ENCODE results near the gene FNTB. TPM values are rescaled to one million over a fixed set of nuclear protein-coding genes. Genes with fewer than 3 reads are reported as not detected.
A peak's percentile ranks its signal among the peaks of the same experiment; 100 is the strongest.

Gene FNTB
- total and polyA plus RNA-seq, 9 of the 15 experiments (the other 6 are each of a cell fraction or from before 2014, with no cell fraction given) = 6.9 to 23.2 (median 12.2) TPM

DNA sequence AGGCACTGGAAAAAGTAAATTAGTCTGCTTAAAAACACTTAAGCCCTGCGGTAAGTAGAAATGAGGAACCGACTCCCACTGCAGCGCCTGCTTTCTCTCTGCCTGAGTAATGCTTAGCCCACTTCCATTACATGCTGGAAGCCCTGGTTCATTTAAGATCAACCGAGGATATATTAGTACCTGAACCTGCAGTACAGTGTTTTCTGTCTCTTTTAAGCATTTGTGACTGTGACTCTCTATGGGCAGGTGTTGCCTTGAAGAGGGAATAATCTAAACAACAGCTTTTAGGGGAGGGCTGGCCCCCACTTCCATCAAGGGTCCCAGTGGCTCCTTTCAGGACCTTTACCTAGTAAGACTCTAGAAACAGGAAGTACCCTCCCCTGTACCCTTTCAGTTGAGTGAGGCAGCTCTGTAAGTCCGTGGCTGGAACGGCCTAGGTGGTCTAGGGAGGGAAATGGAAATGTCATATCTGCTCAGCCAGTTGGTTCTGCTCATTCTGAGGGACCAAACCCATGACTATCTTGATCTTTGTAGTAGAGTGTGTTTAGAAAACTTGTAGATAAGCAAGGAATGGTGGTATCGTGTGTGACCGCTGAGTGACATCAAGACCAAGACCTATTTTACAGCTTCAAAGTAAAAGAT is 56.2 kb downstream of the FNTB start (continued):
- TF ChIP-seq VEZF1 (CRISPR knock-in tag; IDR thresholded peaks at IDR 0.05) = peak; percentile 58
- no peak for TF ChIP-seq ZC3H11A (IDR thresholded peaks at IDR 0.05; ENCODE audit: low read depth, low read length)
- 0 out of 4 replicates have a peak, but pooled peaks of 1 of the 2 experiments have one; percentile 18 for TF ChIP-seq NRF1 (conservative IDR thresholded peaks at IDR 0.05 in 1 of 2, IDR thresholded peaks at IDR 0.05 in 1 of 2)
- TF ChIP-seq CHD2 (IDR thresholded peaks at IDR 0.05; ENCODE audit: low read depth, low read length) = no peak
- TF ChIP-seq HNRNPL (IDR thresholded peaks at IDR 0.05; ENCODE audit: low read depth, low read length) = no peak
- TF ChIP-seq PHF20 (IDR thresholded peaks at IDR 0.05; ENCODE audit: partially characterized antibody) = no peak
- no peak for TF ChIP-seq ZNF318 (IDR thresholded peaks at IDR 0.05; ENCODE audit: borderline replicate concordance in 1 of 2, low read depth in 1 of 2)
- TF ChIP-seq NEUROD1 (IDR thresholded peaks at IDR 0.05; ENCODE audit: borderline replicate concordance, low read depth, low read length, partially characterized antibody) = peak; percentile 68
- TF ChIP-seq TOE1 (IDR thresholded peaks at IDR 0.05; ENCODE audit: borderline replicate concordance) = no peak
- no peak for TF ChIP-seq TOE1 (CRISPR knock-in tag; IDR thresholded peaks at IDR 0.05; ENCODE audit: borderline replicate concordance, low read depth)
- TF ChIP-seq THAP12 (CRISPR knock-in tag; IDR thresholded peaks at IDR 0.05) = no peak
- TF ChIP-seq XRCC4 (IDR thresholded peaks at IDR 0.05; ENCODE audit: extremely low read depth, insufficient read depth, insufficient read length) = no peak
- TF ChIP-seq HDAC8 (tag; IDR thresholded peaks at IDR 0.05) = no peak
- no peak for TF ChIP-seq CBX2 (IDR thresholded peaks at IDR 0.05; ENCODE audit: insufficient read depth, low read length, poor library complexity, severe bottlenecking)

Measured in K562 (cell line).